GM18907 (cell line): ENCODE measurements around the gene C20orf141.
A peak's percentile ranks its signal among the peaks of the same experiment; 100 is the strongest.
"Not testable (repeated sequence)": the region's sequence is repeated elsewhere in the genome, so short reads cannot be mapped to it uniquely, and the experiment has no call there.

Source experiments
- ATAC-seq: cut with Tn5 transposase; IDR thresholded peaks from one replicate; pipeline ENCODE4 v1.9.1; 2021; ENCODE audit warnings: mild to moderate bottlenecking, moderate library complexity; ENCODE audit not compliant: unreplicated experiment

C20orf141 gene

GRCh38 chr20:2820084-2820895 is 5.5 kb downstream of the C20orf141 start:
- ATAC-seq: no peak

DNA sequence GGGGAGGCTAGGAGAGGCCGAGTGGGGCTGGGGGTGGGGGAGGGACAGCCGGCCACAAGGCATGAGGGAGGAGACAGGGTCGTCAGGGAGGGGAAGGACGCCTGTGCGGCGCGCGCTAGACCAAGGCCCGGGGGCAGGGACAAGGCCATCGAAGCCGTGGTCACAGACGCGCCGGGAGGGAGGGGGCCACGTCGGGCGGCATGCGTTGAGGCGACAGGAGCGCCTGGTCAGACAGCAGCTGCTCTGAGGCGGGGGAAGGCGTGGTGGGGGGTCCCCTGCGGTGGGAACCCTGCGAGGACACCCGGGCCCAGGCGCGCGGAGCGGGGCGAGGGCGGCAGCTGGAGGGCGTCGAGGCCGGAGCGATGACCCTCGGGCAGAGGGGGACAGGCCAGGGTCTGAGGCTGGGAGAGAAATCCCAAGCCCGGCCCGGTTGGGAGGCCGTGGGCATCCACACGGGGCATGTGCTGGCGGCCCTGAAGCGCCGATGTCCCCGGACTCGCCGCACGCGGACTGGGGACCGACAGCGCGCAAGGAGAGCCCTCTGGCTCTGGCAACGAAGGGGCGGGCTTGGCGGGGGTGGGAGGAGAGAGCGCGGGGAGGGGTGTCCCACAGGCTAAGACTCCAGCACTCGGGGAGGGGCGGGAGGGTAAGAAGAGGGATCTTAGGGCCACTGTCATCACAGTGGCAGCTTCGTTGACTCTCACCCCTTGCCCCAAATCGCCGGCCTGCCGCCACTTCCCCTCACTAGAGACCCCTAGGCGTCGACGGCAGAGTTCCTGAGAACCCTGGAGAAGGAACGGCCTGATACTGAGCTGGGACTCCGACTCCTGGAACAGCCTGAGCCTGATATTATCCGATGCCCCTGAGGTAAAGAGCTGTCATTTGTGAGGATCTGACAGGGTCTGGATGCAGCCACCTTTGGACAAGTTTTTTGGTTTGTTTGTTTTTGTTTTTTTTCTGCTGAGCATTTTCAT is 6.4 kb downstream of the C20orf141 start:
- ATAC-seq: no peak

- ATAC-seq: no peak
Measured at GRCh38 chr20:2822073-2822472, 7.3 kb downstream of the C20orf141 start.

DNA sequence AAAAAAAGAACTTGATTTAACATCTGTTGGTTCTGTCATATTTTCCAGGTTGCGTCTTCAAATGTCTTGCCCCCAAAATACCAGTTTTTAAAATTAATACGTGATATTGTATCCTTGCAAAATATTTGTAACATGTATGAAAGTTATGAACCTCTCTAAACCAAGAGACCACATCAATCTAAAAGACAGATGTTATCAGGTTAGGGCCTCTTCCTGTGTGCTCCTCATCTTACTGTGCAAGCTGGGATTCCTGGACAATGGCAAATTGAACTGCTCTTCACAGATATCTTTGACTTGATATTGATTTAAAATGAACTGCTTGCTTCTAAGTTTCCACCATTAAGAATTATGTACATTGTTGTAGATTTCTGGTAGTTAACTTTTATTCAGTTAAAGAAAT is 11.0 kb downstream of the C20orf141 start:
- no peak for ATAC-seq

DNA sequence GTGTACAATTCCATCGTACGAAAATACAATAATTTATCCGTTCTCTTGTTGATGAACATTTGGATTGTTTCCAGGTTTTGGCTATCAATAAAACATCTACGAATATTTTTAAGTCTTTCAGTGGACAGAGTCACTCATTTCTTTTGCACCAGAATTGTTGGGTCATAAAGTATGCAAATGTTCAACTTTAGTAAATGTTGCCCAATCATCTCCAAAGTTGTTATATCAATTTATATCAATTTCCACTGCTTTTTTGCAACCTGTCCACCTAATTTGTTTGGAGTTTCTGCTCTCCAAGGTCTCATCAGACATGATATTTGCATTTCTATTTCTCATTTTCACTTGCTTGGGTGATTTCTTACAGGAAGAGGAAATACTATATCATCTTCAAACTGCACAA is 11.9 kb downstream of the C20orf141 start:
- ATAC-seq: no peak

DNA sequence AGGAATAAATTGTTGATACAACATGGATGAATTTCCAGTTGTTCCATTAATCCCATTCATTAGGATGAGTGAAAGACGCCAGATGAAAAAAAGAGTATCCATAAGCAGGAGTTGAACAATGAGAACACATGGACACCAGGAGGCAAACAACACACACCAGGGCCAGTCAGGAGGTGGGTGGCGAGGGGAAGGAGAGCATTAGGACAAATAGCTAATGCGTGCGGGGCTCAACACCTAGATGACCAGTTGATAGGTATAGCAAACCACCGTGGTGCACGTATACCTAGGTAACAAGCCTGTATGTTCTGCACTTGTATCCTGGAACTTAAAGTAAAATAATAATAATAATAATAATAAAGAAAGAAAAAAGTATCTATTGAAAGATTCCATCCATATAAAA is 14.6 kb downstream of the C20orf141 start:
- ATAC-seq: no peak

DNA sequence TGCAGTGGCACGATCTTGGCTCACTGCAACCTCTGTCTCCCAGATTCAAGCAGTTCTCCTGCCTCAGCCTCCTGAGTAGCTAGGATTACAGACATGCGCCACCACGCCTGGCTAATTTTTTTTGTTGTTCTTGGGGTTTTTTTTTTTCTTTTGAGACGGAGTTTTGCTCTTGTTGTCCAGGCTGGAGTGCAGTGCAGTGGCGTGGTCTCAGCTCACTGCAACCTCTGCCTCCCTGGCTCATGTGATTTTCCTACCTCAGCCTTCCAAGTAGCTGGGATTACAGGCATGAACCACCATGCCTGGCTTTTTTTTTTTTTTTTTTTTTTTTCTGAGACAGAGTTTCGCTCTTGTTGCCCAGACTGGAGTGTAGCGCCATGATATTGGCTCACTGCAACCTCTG is 16.4 kb downstream of the C20orf141 start:
- not testable (repeated sequence) for ATAC-seq

- ATAC-seq: no peak
Measured at GRCh38 chr20:2833761-2834160, 19.0 kb downstream of the C20orf141 start.

- ATAC-seq: no peak
Measured at GRCh38 chr20:2834401-2835110, 19.8 kb downstream of the C20orf141 start.

GRCh38 chr20:2835331-2835796 is 20.6 kb downstream of the C20orf141 start:
- no peak for ATAC-seq

GRCh38 chr20:2836035-2836434 is 21.2 kb downstream of the C20orf141 start:
- no peak for ATAC-seq

DNA sequence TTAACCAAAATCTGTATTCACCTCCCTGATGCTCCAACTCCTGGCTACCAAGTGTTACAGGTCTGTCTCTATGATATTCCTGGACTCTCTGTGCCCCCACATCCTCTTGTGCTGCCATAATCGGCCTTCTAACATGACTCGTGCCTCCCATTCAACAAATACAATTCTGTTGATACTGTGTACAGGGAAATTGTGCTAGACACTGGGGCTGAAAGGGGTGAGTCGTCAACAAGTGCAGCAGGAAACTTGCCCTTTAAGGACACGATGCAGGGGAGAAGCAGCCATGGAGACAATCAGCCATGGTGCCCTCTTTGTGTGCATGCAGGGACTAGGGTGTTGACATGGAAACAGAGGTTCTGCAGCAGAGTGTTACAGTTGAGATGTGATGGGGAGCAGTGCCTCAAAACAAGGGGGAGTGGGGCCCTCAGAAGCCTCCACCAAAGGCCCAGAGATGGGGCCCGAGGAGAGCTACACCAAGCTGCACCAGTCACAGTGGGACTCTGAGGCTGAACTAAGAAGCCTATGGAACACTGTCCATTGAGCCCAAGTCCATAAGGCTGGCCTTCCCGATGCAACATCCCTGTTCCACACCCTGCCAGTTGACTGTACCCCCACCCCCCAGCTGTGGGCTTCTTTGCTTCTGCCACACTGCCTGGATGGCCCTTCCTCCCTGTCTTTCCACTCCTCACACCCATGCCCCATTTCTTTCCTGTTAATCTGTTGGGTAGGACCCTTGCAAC is 22.6 kb downstream of the C20orf141 start:
- ATAC-seq: no peak

GRCh38 chr20:2838170-2838797 is 23.5 kb downstream of the C20orf141 start:
- ATAC-seq: no peak

GRCh38 chr20:2838847-2839671 is 24.3 kb downstream of the C20orf141 start:
- ATAC-seq: no peak

GRCh38 chr20:2839732-2840137 is 24.9 kb downstream of the C20orf141 start:
- ATAC-seq: no peak

- ATAC-seq: peak; percentile 91
Measured at GRCh38 chr20:2840138-2840966, 25.6 kb downstream of the C20orf141 start, which contains the start of the genes PCED1A and VPS16. TSS of gene PCED1A (minus strand) at chr20:2840655. CDS start at chr20:2839912, 743 bp downstream. TSS of gene VPS16 (plus strand) at chr20:2840745. CDS start at chr20:2840775, 30 bp downstream.

DNA sequence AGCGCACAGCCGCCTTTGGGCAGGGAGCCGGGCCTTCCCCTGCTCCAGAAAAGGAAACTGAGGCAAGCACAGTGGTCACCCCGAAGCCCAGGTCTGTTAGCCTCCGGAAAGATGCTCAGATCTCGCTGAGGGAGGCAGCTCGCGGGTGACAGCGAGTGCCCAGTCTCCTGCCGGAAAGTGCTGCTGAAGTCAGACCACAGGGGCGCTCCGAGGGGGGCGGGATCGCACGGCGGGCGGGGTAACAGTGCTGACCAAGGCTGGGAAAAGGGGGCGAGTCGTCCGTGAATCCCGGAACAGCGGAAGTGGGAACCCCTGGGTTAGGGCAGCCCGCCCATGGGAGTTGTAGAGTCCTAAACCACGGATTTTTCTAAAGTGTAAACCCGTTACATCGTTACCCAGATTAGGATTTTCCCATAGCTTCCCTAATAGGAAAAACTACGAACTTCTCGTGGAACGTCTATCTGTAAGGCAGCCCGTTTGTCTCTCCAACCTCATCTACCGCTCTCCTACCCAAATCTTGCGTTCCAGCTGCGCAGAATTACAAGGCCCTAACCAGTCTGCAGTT is 26.3 kb downstream of the C20orf141 start:
- ATAC-seq: peak; percentile 25

DNA sequence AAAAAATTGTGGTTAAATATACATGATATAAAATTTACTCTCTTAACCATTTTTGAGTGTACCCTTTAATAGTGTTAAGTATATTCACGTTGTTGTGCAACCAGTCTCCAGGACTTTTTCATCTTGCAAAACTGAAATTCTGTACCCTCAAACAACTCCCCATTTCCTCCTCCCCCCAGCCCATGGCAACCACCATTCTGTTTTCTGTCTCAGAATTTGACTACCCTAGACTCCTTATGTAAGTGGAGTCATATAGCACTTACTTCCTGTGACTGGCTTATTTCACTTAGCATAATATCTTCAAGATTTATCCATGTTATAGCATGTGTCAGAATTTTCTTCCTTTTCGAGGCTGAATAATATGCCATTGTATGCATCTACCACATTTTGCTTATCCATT is 30.8 kb downstream of the C20orf141 start:
- no peak for ATAC-seq
